HEK293 (cell line): ENCODE results near the gene SLC33A1.
A peak's percentile ranks its signal among the peaks of the same experiment; 100 is the strongest.

ENCODE experiments used
- CTCF ChIP-seq: fragments of 450-650 bp; formaldehyde crosslinking; IDR thresholded peaks from 2 replicates; pipeline ENCODE4 v1.5.1; 2016; ENCODE audit warnings: missing biosample characterization, missing genetic modification characterization
- ELK4 ChIP-seq: IDR thresholded peaks from 2 replicates; pipeline ENCODE4 v1.6.1; 2011; ENCODE audit warnings: mild to moderate bottlenecking, low read depth, low read length, borderline replicate concordance
- GLI4 ChIP-seq: fragments of 450-650 bp; formaldehyde crosslinking; IDR thresholded peaks from 2 replicates; pipeline ENCODE4 v1.5.1; 2016; ENCODE audit warnings: missing biosample characterization, missing genetic modification characterization
- KLF10 ChIP-seq: fragments of 450-650 bp; IDR thresholded peaks from 2 replicates; pipeline ENCODE4 v1.5.1; 2018; ENCODE audit warnings: missing biosample characterization, mild to moderate bottlenecking, missing genetic modification characterization
- KLF16 ChIP-seq: fragments of 450-650 bp; formaldehyde crosslinking; IDR thresholded peaks from 2 replicates; pipeline ENCODE4 v1.5.1; 2017; ENCODE audit warnings: missing biosample characterization, missing genetic modification characterization
- KLF9 ChIP-seq: fragments of 450-650 bp; formaldehyde crosslinking; IDR thresholded peaks from 2 replicates; pipeline ENCODE4 v1.5.1; 2016; ENCODE audit warnings: missing biosample characterization, missing genetic modification characterization, low read depth
- OSR2 ChIP-seq: fragments of 450-650 bp; formaldehyde crosslinking; IDR thresholded peaks from 2 replicates; pipeline ENCODE4 v1.5.1; 2016; ENCODE audit warnings: missing biosample characterization, missing genetic modification characterization
- REPIN1 ChIP-seq: fragments of 450-650 bp; formaldehyde crosslinking; IDR thresholded peaks from 2 replicates; pipeline ENCODE4 v1.5.1; 2017; ENCODE audit warnings: missing biosample characterization, missing genetic modification characterization, low read depth
- SP3 ChIP-seq: fragments of 450-650 bp; formaldehyde crosslinking; IDR thresholded peaks from 2 replicates; pipeline ENCODE4 v1.5.1; 2016; ENCODE audit warnings: missing biosample characterization, missing genetic modification characterization
- ZBTB10 ChIP-seq: fragments of 450-650 bp; formaldehyde crosslinking; IDR thresholded peaks from 2 replicates; pipeline ENCODE4 v1.5.1; 2016; ENCODE audit warnings: missing biosample characterization, missing genetic modification characterization
- ZBTB11 ChIP-seq: fragments of 450-650 bp; formaldehyde crosslinking; conservative IDR thresholded peaks from 2 replicates; pipeline ENCODE4 v1.5.1; 2016; ENCODE audit warnings: low read depth, missing biosample characterization, missing genetic modification characterization
- ZBTB49 ChIP-seq: fragments of 450-650 bp; formaldehyde crosslinking; IDR thresholded peaks from 2 replicates; pipeline ENCODE4 v1.5.1; 2016; ENCODE audit warnings: missing biosample characterization, missing genetic modification characterization, low read depth
- ZFP3 ChIP-seq: fragments of 450-650 bp; formaldehyde crosslinking; IDR thresholded peaks from 2 replicates; pipeline ENCODE4 v1.5.1; 2016; ENCODE audit warnings: low read depth, missing biosample characterization, missing genetic modification characterization
- ZNF501 ChIP-seq: fragments of 450-650 bp; formaldehyde crosslinking; IDR thresholded peaks from 2 replicates; pipeline ENCODE4 v1.5.1; 2016; ENCODE audit warnings: missing biosample characterization, missing genetic modification characterization
- ZNF677 ChIP-seq: fragments of 450-650 bp; IDR thresholded peaks from 2 replicates; pipeline ENCODE4 v1.5.0; 2018; ENCODE audit warnings: missing biosample characterization, mild to moderate bottlenecking, missing genetic modification characterization, moderate library complexity
- ZNF843 ChIP-seq: fragments of 450-650 bp; formaldehyde crosslinking; IDR thresholded peaks from 2 replicates; pipeline ENCODE4 v1.5.1; 2016; ENCODE audit warnings: missing biosample characterization, missing genetic modification characterization
- ZSCAN23 ChIP-seq: fragments of 450-650 bp; formaldehyde crosslinking; IDR thresholded peaks from 2 replicates; pipeline ENCODE4 v1.5.1; 2016; ENCODE audit warnings: missing biosample characterization, missing genetic modification characterization
- TF ChIP-seq, protein P1 (sequence below): fragments of 450-650 bp; formaldehyde crosslinking; IDR thresholded peaks from 2 replicates; pipeline ENCODE4 v1.5.1; 2016; ENCODE audit warnings: missing biosample characterization, missing genetic modification characterization, borderline replicate concordance

SLC33A1 gene

GRCh38 chr3:155870133-155870944, 16.1 kb upstream of the SLC33A1 start, which contains the start of gene GMPS (continued):
- TF ChIP-seq ZFP3 (tag by site-specific recombination) (no peak), ZNF677 (tag by site-specific recombination) (no peak), REPIN1 (0 out of 2 replicates have a peak, but pooled peaks have one; percentile 57), KLF16 (peak; percentile 44; the same call in 1 of the 2 replicates), ZSCAN23 (tag by site-specific recombination) (no peak), KLF9 (tag by site-specific recombination) (0 out of 2 replicates have a peak, but pooled peaks have one; percentile 23), ZBTB10 (peak; percentile 24; the same call in 1 of the 2 replicates), ZNF843 (tag by site-specific recombination) (0 out of 2 replicates have a peak, but pooled peaks have one; percentile 22), SP3 (tag by site-specific recombination) (peak; percentile 50; the same call in 1 of the 2 replicates), ELK4 (peak; percentile 21; the same call in 1 of the 2 replicates), CTCF (peak; percentile 65), ZBTB11 (tag by site-specific recombination) (peak; percentile 31; the same call in 1 of the 2 replicates), GLI4 (0 out of 2 replicates have a peak, but pooled peaks have one; percentile 28), ZBTB49 (no peak), KLF10 (0 out of 2 replicates have a peak, but pooled peaks have one; percentile 20), OSR2 (tag by site-specific recombination) (peak; percentile 39; the same call in 1 of the 2 replicates), ZNF501 (tag by site-specific recombination) (peak; percentile 28; the same call in 1 of the 2 replicates)
- TF ChIP-seq, protein P1, sequence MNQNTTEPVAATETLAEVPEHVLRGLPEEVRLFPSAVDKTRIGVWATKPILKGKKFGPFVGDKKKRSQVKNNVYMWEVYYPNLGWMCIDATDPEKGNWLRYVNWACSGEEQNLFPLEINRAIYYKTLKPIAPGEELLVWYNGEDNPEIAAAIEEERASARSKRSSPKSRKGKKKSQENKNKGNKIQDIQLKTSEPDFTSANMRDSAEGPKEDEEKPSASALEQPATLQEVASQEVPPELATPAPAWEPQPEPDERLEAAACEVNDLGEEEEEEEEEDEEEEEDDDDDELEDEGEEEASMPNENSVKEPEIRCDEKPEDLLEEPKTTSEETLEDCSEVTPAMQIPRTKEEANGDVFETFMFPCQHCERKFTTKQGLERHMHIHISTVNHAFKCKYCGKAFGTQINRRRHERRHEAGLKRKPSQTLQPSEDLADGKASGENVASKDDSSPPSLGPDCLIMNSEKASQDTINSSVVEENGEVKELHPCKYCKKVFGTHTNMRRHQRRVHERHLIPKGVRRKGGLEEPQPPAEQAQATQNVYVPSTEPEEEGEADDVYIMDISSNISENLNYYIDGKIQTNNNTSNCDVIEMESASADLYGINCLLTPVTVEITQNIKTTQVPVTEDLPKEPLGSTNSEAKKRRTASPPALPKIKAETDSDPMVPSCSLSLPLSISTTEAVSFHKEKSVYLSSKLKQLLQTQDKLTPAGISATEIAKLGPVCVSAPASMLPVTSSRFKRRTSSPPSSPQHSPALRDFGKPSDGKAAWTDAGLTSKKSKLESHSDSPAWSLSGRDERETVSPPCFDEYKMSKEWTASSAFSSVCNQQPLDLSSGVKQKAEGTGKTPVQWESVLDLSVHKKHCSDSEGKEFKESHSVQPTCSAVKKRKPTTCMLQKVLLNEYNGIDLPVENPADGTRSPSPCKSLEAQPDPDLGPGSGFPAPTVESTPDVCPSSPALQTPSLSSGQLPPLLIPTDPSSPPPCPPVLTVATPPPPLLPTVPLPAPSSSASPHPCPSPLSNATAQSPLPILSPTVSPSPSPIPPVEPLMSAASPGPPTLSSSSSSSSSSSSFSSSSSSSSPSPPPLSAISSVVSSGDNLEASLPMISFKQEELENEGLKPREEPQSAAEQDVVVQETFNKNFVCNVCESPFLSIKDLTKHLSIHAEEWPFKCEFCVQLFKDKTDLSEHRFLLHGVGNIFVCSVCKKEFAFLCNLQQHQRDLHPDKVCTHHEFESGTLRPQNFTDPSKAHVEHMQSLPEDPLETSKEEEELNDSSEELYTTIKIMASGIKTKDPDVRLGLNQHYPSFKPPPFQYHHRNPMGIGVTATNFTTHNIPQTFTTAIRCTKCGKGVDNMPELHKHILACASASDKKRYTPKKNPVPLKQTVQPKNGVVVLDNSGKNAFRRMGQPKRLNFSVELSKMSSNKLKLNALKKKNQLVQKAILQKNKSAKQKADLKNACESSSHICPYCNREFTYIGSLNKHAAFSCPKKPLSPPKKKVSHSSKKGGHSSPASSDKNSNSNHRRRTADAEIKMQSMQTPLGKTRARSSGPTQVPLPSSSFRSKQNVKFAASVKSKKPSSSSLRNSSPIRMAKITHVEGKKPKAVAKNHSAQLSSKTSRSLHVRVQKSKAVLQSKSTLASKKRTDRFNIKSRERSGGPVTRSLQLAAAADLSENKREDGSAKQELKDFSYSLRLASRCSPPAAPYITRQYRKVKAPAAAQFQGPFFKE = no peak
